IPS-18a (cell line): ENCODE measurements around the gene FIGN.

Experiments used
- H3K27ac ChIP-seq: one replicate; pipeline ENCODE4 v1.5.1; 2013; ENCODE audit warnings: low read length
- H3K27me3 ChIP-seq: one replicate; pipeline ENCODE4 v1.6.1; 2013; ENCODE audit warnings: mild to moderate bottlenecking, low read length; ENCODE audit not compliant: control insufficient read depth, insufficient read depth
- H3K36me3 ChIP-seq: one replicate; pipeline ENCODE4 v1.6.1; 2013; ENCODE audit warnings: low read depth, low read length; ENCODE audit not compliant: control insufficient read depth
- H3K4me1 ChIP-seq: one replicate; pipeline ENCODE4 v1.6.1; 2013; ENCODE audit warnings: low read depth, low read length; ENCODE audit not compliant: control insufficient read depth
- H3K4me3 ChIP-seq: one replicate; pipeline ENCODE4 v1.5.1; 2013; ENCODE audit warnings: low read length
- H3K9ac ChIP-seq: one replicate; pipeline ENCODE4 v1.6.1; 2013; ENCODE audit warnings: mild to moderate bottlenecking, low read length, moderate library complexity
- H3K9me3 ChIP-seq: one replicate; pipeline ENCODE4 v1.6.1; 2013; ENCODE audit warnings: low read depth, low read length; ENCODE audit not compliant: control insufficient read depth

The FIGN gene

DNA sequence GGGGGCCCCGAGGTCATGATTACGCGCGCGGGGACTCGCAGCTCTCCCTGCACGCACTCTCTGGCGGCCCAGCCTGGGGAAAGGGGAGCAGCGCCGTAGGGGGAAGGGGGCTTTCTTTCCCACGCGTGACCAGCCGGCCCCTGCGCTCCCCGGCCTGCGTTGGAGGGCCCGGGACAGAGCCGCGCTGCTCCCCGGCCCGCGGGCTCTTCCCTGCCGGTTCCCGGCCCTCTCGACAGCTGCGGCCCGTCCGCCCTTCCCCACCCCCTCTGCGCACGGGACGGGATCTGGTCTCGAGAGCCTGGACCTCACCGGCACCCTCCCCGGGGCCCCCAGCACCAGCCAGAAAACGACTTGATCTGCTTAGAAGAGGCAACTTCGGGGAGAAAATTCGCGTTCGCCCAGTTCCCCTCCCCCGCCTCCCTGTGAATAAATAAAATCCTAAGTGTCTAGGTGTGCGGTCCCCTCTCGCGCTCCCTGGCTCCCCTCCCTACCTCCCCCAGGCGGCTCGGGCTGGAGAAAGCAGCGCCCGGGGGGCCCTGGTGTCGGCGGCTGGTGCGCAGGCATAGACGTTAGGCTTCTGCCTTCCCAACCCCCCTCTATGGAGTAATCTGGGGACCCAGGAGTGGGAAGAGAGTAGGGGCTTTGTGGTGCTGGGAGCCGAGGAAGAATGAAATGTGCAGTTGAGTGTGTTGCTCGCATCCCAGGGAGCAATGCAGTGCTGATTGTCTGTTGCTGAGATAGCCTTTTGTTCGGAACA is 803 bp upstream of the FIGN start:
- Histone ChIP-seq H3K4me1 (peaks cover 30% of the 10 kb centered on the region), H3K9ac (peak overlapping the region; percentile 89), H3K27me3 (no peaks in the 10 kb centered on the region), H3K9me3 (no peaks in the 10 kb centered on the region), H3K27ac (peak overlapping the region; percentile 20), H3K4me3 (peak overlapping the region; percentile 80), H3K36me3 (no peaks in the 10 kb centered on the region)

DNA sequence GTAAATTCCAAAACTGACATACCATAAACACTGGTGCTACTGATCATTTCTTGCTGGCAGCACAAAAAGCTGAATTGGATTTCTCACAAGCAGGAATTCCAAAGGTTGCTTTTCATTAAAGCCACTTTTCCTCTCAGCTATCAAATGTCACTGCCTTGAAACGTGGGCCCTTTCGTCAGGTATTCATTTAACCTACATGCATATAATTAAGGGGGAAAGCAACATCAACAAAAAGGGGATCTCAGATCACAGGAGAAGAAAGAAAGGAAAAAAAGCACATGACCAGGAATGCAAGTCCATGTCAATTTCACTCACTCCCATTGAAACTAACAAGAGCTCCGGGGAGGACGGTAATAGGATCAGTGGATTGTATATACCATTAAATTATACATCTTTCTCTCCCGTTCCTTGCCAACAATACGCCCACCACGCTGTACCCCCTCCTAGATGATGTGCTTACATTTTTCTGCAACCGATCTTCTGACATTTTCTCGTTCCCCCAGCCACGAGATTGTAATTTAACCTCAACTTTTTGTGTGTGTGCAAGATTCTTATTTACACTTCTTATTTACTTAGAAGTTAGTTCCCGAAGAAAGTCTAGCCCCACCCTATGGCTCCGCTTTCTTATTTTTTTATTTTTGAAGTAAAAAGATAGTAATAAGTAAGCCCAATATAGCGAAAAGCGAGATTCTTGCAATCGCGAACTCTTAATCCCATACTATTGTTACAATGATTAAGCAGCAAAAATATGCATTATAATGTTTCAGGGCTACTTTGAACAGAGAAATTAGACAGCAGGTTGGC is 725 bp downstream of the FIGN start:
- Histone ChIP-seq H3K9ac (peak overlapping the region; percentile 89), H3K27me3 (no peaks in the 10 kb centered on the region), H3K36me3 (no peaks in the 10 kb centered on the region), H3K4me1 (peaks cover 31% of the 10 kb centered on the region), H3K4me3 (peak overlapping the region; percentile 80), H3K27ac (peak overlapping the region; percentile 32), H3K9me3 (no peaks in the 10 kb centered on the region)

DNA sequence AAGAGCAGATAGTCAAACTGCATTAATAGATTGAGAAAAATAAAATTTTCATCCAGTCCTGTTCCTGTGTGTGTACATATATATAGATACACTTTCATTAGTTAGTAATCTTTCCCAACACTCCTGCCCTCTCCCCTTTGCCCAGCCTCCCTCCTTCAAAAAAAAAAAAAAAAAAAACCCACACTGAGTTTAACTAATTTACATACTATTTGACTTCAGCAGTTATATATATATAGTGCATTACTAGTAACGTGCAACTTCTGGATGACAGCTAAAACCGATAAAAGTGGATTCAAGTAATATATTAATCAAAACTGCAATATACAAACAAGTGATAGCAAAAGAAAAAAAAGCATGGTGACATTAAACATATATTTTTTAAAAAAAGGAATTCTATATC is 1.4 kb downstream of the FIGN start:
- peaks cover 31% of the 10 kb centered on the region for H3K4me1 ChIP-seq
- no peaks in the 10 kb centered on the region for H3K27me3 ChIP-seq
- H3K4me3 ChIP-seq = peak overlapping the region; percentile 80
- no peak overlapping the region for H3K27ac ChIP-seq
- no peaks in the 10 kb centered on the region for H3K36me3 ChIP-seq
- peak overlapping the region; percentile 89 for H3K9ac ChIP-seq
- no peaks in the 10 kb centered on the region for H3K9me3 ChIP-seq

DNA sequence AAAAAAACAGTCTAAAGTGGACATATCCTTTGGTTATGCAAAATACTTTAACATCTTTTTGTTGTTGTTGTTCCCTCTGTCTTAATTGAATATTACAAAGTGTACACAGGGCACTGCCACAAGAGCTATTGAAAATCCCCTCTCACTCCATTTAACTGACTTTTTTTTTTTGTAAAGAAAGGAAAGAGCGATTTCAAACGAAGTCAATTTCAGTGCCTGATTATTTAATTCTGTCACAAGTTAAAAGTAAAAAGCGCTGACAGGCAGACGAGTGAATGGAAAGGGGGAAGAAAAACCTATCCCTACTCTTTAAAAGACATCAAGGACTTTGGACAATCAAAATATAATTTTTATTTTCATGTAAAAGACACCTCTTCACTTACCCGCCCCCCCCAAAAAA is 1.9 kb downstream of the FIGN start:
- Histone ChIP-seq H3K4me1 (peaks cover 31% of the 10 kb centered on the region), H3K27me3 (no peaks in the 10 kb centered on the region), H3K9me3 (no peaks in the 10 kb centered on the region), H3K27ac (no peak overlapping the region), H3K9ac (no peak overlapping the region), H3K36me3 (no peaks in the 10 kb centered on the region), H3K4me3 (peak overlapping the region; percentile 80)

DNA sequence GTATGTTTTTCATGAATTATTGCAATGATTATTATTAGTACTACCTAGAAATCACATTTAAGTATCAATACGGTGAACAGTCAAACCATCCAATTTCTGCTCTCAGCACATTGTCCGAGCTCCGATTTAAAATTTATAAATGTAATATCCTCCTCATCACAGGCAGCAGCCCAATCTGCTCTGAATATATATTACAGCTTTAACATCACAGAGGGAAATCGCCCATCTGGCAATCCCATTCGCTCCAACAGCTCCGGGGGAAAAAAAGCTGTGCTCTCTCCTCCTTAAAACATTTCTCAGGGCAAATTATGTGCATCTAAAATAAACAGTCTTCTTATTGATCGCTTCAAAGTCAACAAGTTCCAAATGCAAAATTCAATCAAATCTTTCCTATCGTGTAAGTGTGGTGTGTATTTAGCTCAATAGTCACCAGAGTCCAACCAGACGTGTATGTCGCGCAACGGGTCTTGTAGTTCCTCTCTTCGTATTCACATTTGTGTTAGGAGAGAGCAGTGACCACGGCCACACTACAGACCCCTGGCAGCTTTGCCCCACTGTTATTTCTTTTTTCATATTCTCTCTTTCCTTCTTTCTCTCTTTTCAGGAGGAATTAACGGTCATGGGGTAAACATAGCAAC is 2.4 kb downstream of the FIGN start:
- no peak overlapping the region for H3K27ac ChIP-seq
- H3K4me1 ChIP-seq = peaks cover 31% of the 10 kb centered on the region
- no peaks in the 10 kb centered on the region for H3K9me3 ChIP-seq
- H3K27me3 ChIP-seq = no peaks in the 10 kb centered on the region
- H3K36me3 ChIP-seq = no peaks in the 10 kb centered on the region
- peak overlapping the region; percentile 80 for H3K4me3 ChIP-seq
- no peak overlapping the region for H3K9ac ChIP-seq

DNA sequence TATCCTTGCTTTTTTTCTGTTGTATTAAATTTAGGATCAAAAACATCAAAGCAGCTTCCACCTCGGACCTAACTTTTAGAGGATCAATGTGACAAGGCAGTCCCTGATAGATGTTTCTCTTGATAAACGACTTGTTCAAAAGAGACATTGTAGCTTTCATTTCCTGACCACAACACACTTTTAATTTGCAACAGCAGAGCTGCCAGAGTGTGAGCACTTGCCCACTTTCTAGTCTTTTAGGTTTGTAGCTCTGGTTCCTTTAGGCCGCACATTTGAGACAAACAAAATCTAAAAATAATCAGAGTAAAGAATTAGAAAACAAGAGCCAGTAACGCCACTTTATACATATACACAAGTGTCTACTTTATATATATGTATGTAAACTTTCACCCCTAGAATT is 3.1 kb downstream of the FIGN start:
- no peak overlapping the region for H3K27ac ChIP-seq
- H3K4me1 ChIP-seq = peaks cover 29% of the 10 kb centered on the region
- no peaks in the 10 kb centered on the region for H3K27me3 ChIP-seq
- H3K9me3 ChIP-seq = no peaks in the 10 kb centered on the region
- H3K9ac ChIP-seq = no peak overlapping the region
- H3K4me3 ChIP-seq = peak overlapping the region; percentile 80
- H3K36me3 ChIP-seq = no peaks in the 10 kb centered on the region

DNA sequence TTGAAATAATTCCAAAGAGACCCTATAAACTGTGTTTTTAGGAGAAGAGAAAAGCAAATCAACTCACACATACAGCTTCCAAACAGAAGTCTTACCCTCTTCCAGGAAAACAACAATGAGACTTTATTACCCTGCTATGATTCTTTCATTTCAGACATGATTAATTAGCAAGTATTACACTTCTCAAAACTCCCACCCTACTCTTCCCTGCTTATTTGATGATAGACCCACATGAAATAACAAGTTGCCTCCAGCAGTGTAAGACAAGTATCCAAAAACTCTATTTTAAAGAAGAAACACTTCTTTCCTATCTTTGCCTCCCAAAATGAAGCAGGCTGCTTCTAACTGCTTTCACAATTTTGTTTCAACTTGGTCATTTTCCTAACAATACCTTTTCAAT is 4.1 kb downstream of the FIGN start:
- Histone ChIP-seq H3K9ac (no peak overlapping the region), H3K27ac (no peak overlapping the region), H3K4me3 (peak overlapping the region; percentile 3), H3K36me3 (no peaks in the 10 kb centered on the region), H3K4me1 (peaks cover 23% of the 10 kb centered on the region), H3K9me3 (no peaks in the 10 kb centered on the region), H3K27me3 (no peaks in the 10 kb centered on the region)

DNA sequence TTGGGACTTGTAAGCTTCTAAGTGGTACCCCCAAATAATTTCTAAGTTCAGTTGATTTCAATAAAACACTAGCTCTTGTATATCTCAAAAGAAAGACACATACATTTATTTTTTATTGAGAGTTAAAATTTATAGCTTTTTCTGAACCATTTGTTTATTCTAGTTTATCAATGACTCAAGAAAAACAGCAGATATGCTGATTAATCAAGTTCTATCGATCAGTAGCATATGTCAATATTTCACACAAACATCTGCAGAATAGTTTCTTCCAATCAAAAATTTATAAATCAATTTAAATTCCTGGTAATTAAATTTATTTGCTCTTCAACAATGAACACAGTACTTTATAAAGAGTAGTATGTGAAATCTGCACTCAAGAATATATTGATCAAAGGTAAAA is 5.3 kb downstream of the FIGN start:
- Histone ChIP-seq H3K4me1 (peaks cover 23% of the 10 kb centered on the region), H3K9ac (no peak overlapping the region), H3K27me3 (no peaks in the 10 kb centered on the region), H3K9me3 (no peaks in the 10 kb centered on the region), H3K36me3 (no peaks in the 10 kb centered on the region), H3K27ac (no peak overlapping the region), H3K4me3 (no peak overlapping the region)

DNA sequence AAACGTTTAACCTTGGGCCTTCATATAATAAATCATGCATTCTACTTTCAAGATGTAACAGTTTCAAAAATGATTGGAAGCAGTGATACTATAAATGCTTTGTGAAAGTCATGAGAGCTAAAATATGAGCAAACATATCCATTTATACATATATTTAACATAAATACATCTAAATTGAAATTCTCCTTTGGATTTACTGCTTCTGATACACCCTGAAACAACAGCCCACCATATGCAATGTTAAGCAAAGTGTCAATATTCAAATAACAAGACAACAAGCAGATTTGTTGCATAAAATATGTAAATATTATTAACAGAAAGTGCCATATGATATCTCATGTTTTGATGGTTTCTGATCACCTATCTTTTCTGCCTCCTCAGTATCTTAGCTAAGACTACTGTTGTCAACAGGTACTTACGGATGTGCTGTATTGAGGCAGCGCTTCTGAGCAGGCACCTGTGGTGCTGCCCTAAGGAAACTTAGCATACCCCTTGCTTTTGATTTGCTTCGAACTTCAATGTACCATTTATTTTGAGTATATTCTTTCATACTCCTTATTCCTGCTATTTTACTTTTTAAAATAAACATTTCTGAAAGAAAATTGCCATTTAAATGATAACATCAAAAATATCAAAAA is 6.1 kb downstream of the FIGN start:
- H3K27me3 ChIP-seq = no peaks in the 10 kb centered on the region
- H3K4me3 ChIP-seq = no peak overlapping the region
- peaks cover 23% of the 10 kb centered on the region for H3K4me1 ChIP-seq
- no peaks in the 10 kb centered on the region for H3K9me3 ChIP-seq
- H3K36me3 ChIP-seq = no peaks in the 10 kb centered on the region
- no peak overlapping the region for H3K27ac ChIP-seq
- H3K9ac ChIP-seq = no peak overlapping the region

DNA sequence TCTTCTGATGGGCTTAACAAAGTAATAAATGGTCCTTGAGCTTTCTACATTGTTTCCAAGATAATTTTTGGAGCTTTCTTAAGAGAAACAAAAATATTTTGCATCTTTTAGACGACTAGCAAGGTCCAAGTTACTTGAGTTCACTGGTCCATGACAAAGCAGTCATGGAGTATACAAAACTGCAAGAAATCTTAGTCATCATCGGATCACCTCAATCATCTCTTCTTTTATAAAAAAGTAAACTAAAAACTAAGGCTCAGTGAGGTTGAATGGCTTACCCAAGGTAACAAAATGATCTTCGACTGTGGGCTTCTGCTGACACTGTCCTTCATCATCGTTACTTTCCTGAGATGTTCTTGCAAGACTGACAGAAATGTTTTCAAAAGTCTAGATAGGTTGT is 11.9 kb downstream of the FIGN start:
- H3K4me3 ChIP-seq = no peak overlapping the region
- no peak overlapping the region for H3K27ac ChIP-seq
- H3K9me3 ChIP-seq = no peaks in the 10 kb centered on the region
- peaks cover 12% of the 10 kb centered on the region for H3K27me3 ChIP-seq
- no peaks in the 10 kb centered on the region for H3K36me3 ChIP-seq
- no peak overlapping the region for H3K9ac ChIP-seq
- H3K4me1 ChIP-seq = no peaks in the 10 kb centered on the region

DNA sequence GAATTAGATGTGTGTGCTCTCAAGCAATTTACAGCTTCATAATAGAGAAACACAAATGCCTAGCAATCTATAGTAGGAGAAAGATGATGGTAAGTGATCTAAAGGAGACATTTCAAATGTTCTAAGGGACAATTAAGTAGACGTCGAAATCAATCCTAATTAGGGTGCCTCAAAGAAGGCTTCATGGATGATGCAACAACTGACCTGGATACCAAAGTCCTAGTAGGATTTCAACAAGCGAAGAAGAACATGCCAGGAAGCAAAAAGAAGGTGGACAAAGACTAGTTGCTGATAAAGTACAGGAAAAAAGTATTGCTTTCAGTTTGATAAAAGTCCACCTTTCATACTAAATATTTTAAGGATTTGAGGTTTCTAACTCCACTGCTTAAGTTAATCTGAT is 12.5 kb downstream of the FIGN start:
- Histone ChIP-seq H3K9me3 (no peaks in the 10 kb centered on the region), H3K4me1 (no peaks in the 10 kb centered on the region), H3K4me3 (no peak overlapping the region), H3K36me3 (no peaks in the 10 kb centered on the region), H3K9ac (no peak overlapping the region), H3K27ac (no peak overlapping the region), H3K27me3 (peaks cover 14% of the 10 kb centered on the region)
